Stomach smooth muscle (tissue), 2 donors: Measurements from ENCODE around the gene SYK.

Source experiments
- H3K27ac ChIP-seq: one replicate; pipeline ENCODE4 v1.7.0; 2013; ENCODE audit warnings: mild to moderate bottlenecking, low read length, inconsistent platforms
- H3K27me3 ChIP-seq, 2 donors: one replicate each; pipeline ENCODE4 v1.7.0; 2013; ENCODE audit warnings: low read length in 2 of 2; ENCODE audit not compliant: insufficient read depth in 2 of 2, control insufficient read depth in 1 of 2
- H3K36me3 ChIP-seq, 2 donors: one replicate each; pipeline ENCODE4 v1.7.0; 2013; ENCODE audit warnings: low read length in 2 of 2; ENCODE audit not compliant: control insufficient read depth in 2 of 2, insufficient read depth in 2 of 2
- H3K4me1 ChIP-seq: one replicate; pipeline ENCODE4 v1.7.0; 2013; ENCODE audit warnings: low read length; ENCODE audit not compliant: control insufficient read depth, insufficient read depth
- H3K4me3 ChIP-seq, 2 donors: one replicate each; pipeline ENCODE4 v1.7.0; 2013; ENCODE audit warnings: low read length in 2 of 2
- H3K9ac ChIP-seq, 2 donors: one replicate each; pipeline ENCODE4 v1.7.0; 2013; ENCODE audit warnings: low read length in 2 of 2, mild to moderate bottlenecking in 1 of 2
- H3K9me3 ChIP-seq, 2 donors: one replicate each; pipeline ENCODE4 v1.7.0; 2013; ENCODE audit warnings: low read length in 2 of 2; ENCODE audit not compliant: control insufficient read depth in 2 of 2
- donor health status: healthy.
- donor health status: Pancreatic carcinoma.

The SYK gene

GRCh38 chr9:90838581-90839154 is 37.0 kb downstream of the SYK start:
- Histone ChIP-seq H3K9me3 (no peaks in the 10 kb centered on the region), H3K36me3 (no peaks in the 10 kb centered on the region), H3K27ac (no peak overlapping the region), H3K4me1 (peaks cover 5% of the 10 kb centered on the region), H3K9ac (no peak overlapping the region), H3K4me3 (no peak overlapping the region), H3K27me3 (peaks cover 2 to 7% of the 10 kb centered on the region in 2 donors)

DNA sequence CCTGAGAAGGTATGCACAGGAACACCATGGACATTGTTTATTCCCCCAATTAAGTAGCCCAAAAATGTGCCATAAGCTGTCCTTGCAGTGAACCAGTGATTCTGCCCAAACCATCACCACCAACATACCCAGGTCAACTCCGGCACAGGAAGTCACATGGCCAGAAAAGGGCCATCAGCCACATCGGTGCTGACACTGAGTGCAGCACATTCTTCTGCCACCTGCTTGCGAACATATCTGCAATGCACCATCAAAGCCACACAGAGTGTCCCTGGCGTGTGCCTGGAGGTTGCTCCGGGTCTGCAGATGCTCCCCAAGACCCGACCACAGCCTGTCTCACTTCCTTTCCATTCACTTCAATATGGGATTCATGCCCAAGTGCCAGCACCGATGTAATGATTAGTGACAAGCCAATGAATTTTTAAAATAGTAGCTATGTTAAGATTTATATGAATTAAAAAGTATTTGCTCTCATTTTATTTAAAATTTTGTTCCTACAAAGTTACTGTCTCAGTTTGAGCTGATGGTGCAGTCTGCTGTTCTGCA is 37.6 kb downstream of the SYK start:
- Histone ChIP-seq H3K27me3 (peaks cover 2 to 8% of the 10 kb centered on the region in 2 donors), H3K4me3 (no peak overlapping the region), H3K27ac (no peak overlapping the region), H3K9me3 (no peaks in the 10 kb centered on the region), H3K9ac (no peak overlapping the region), H3K4me1 (peaks cover 5% of the 10 kb centered on the region), H3K36me3 (no peaks in the 10 kb centered on the region)

DNA sequence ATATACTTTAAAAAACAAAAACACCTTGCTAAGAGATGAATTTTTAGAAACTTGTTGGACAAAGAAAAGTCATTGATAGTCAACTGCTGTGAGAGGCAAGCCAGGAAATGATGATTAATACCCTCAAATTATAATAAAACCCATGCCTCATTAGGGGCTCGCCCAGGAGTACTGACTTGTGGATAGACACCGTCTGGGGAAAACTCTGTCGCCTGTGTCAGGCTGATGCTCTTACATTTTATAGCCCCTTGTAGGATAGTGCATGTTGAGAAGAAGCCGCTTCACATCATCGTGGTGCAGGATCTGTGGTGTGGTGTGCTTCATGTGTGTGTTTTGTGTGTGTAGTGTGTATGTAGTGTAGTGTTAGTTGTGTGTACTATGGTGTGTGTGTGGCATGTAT is 39.1 kb downstream of the SYK start:
- H3K4me1 ChIP-seq = no peaks in the 10 kb centered on the region
- H3K27me3 ChIP-seq = peaks cover 0 to 7% of the 10 kb centered on the region in 2 donors
- H3K27ac ChIP-seq = no peak overlapping the region
- no peaks in the 10 kb centered on the region for H3K9me3 ChIP-seq
- H3K36me3 ChIP-seq = no peaks in the 10 kb centered on the region
- H3K4me3 ChIP-seq = no peak overlapping the region
- no peak overlapping the region for H3K9ac ChIP-seq

DNA sequence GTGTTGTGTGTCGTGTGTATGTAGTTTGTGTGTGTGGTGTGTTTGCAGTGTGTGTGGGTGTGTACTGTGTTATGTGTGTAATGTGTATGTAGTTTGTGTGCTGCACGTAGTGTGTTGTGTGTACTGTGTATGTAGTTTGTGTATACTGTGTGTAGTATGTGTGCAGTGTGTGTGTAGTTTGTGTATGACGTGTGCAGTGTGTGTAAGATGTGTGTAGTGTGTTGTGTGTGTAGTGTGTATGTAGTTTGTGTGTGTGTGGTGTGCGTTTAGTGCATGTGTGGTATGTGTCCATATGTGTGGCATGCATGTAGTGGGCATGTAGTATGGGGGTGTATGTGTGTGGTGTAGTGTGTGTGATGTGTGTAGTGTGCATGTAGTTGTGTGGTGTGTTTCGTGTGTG is 39.6 kb downstream of the SYK start:
- Histone ChIP-seq H3K27me3 (peaks cover 0 to 7% of the 10 kb centered on the region in 2 donors), H3K4me3 (no peak overlapping the region), H3K36me3 (no peaks in the 10 kb centered on the region), H3K4me1 (no peaks in the 10 kb centered on the region), H3K27ac (no peak overlapping the region), H3K9me3 (no peaks in the 10 kb centered on the region), H3K9ac (no peak overlapping the region)

- Histone ChIP-seq H3K9me3 (no peaks in the 10 kb centered on the region), H3K4me3 (no peak overlapping the region), H3K27ac (no peak overlapping the region), H3K4me1 (no peaks in the 10 kb centered on the region), H3K27me3 (peaks cover 0 to 7% of the 10 kb centered on the region in 2 donors), H3K36me3 (no peaks in the 10 kb centered on the region), H3K9ac (no peak overlapping the region)
Measured at GRCh38 chr9:90841615-90842014, 40.0 kb downstream of the SYK start.

GRCh38 chr9:90842176-90842777 is 40.7 kb downstream of the SYK start:
- no peaks in the 10 kb centered on the region for H3K4me1 ChIP-seq
- H3K27me3 ChIP-seq = peaks cover 0 to 7% of the 10 kb centered on the region in 2 donors
- H3K9me3 ChIP-seq = no peaks in the 10 kb centered on the region
- no peak overlapping the region for H3K4me3 ChIP-seq
- peaks cover 0 to 3% of the 10 kb centered on the region in 2 donors for H3K36me3 ChIP-seq
- no peak overlapping the region for H3K9ac ChIP-seq
- no peak overlapping the region for H3K27ac ChIP-seq

- Histone ChIP-seq H3K4me3 (no peak overlapping the region), H3K36me3 (peaks cover 0 to 3% of the 10 kb centered on the region in 2 donors), H3K9me3 (no peaks in the 10 kb centered on the region), H3K9ac (no peak overlapping the region), H3K27me3 (peaks cover 0 to 9% of the 10 kb centered on the region in 2 donors), H3K4me1 (no peaks in the 10 kb centered on the region), H3K27ac (no peak overlapping the region)
Measured at GRCh38 chr9:90842996-90843395, 41.4 kb downstream of the SYK start.

- H3K4me3 ChIP-seq = no peak overlapping the region
- H3K9ac ChIP-seq = no peak overlapping the region
- no peaks in the 10 kb centered on the region for H3K9me3 ChIP-seq
- H3K27ac ChIP-seq = no peak overlapping the region
- peaks cover 0 to 9% of the 10 kb centered on the region in 2 donors for H3K27me3 ChIP-seq
- H3K36me3 ChIP-seq = peaks cover 0 to 3% of the 10 kb centered on the region in 2 donors
- H3K4me1 ChIP-seq = no peaks in the 10 kb centered on the region
Measured at GRCh38 chr9:90843525-90843924, 41.9 kb downstream of the SYK start.

GRCh38 chr9:90844326-90844725 is 42.7 kb downstream of the SYK start:
- Histone ChIP-seq H3K4me3 (no peak overlapping the region), H3K9me3 (no peaks in the 10 kb centered on the region), H3K36me3 (peaks cover 0 to 3% of the 10 kb centered on the region in 2 donors), H3K9ac (no peak overlapping the region), H3K27ac (no peak overlapping the region), H3K27me3 (peaks cover 0 to 6% of the 10 kb centered on the region in 2 donors), H3K4me1 (no peaks in the 10 kb centered on the region)

GRCh38 chr9:90846770-90847419 is 45.3 kb downstream of the SYK start:
- no peaks in the 10 kb centered on the region for H3K4me1 ChIP-seq
- H3K27me3 ChIP-seq = peaks cover 0 to 4% of the 10 kb centered on the region in 2 donors
- H3K27ac ChIP-seq = no peak overlapping the region
- no peaks in the 10 kb centered on the region for H3K9me3 ChIP-seq
- peaks cover 0 to 3% of the 10 kb centered on the region in 2 donors for H3K36me3 ChIP-seq
- H3K9ac ChIP-seq = no peak overlapping the region
- H3K4me3 ChIP-seq = no peak overlapping the region

DNA sequence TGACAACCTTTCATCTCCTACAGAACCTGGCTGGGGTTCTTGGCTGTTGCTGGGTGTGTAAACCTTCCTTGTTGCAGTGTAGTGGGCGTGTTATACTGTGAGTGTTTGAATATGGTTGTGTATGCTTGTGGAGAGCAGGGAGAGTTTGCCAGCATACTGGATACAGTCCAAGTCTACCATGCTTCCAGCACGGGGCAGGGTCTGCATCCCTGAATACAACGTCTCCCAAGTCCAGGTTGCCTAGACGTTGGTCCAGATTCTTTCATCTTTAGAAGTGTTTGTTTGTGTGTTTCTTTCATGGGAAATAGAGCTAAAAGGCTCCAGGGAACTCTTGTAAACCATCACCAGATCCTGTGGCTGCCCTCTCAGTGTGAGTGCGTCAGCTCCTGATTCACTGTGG is 46.4 kb downstream of the SYK start:
- Histone ChIP-seq H3K9me3 (no peaks in the 10 kb centered on the region), H3K36me3 (peaks cover 0 to 3% of the 10 kb centered on the region in 2 donors), H3K4me3 (no peak overlapping the region), H3K27ac (no peak overlapping the region), H3K4me1 (no peaks in the 10 kb centered on the region), H3K27me3 (peaks cover 0 to 4% of the 10 kb centered on the region in 2 donors), H3K9ac (no peak overlapping the region)
